KMS-11 (cell line): ENCODE measurements around the gene FZD2.

Experiments used
- H2AFZ ChIP-seq: fragments of 200-600 bp; sonication (generic); 2 replicates; pipeline ENCODE4 v1.6.1; 2016; ENCODE audit warnings: antibody characterized with exemption, mixed run types, low read depth
- H3K27ac ChIP-seq: fragments of 200-600 bp; sonication (generic); 2 replicates; pipeline ENCODE4 v1.6.1; 2016; ENCODE audit warnings: mild to moderate bottlenecking, mixed run types
- H3K27me3 ChIP-seq: fragments of 200-600 bp; sonication (generic); 2 replicates; pipeline ENCODE4 v1.6.1; 2017; ENCODE audit warnings: mild to moderate bottlenecking, low read depth, mixed run types, moderate library complexity; ENCODE audit not compliant: insufficient read depth
- H3K36me3 ChIP-seq: fragments of 200-600 bp; sonication (generic); 2 replicates; pipeline ENCODE4 v1.6.1; 2017; ENCODE audit warnings: mild to moderate bottlenecking, mixed run types; ENCODE audit not compliant: insufficient read depth
- H3K4me1 ChIP-seq: fragments of 200-600 bp; sonication (generic); 2 replicates; pipeline ENCODE4 v1.6.1; 2016; ENCODE audit warnings: mild to moderate bottlenecking, low read depth, mixed run types; ENCODE audit not compliant: poor library complexity, severe bottlenecking
- H3K4me2 ChIP-seq: fragments of 200-600 bp; sonication (generic); 2 replicates; pipeline ENCODE4 v1.7.0; 2016; ENCODE audit warnings: mild to moderate bottlenecking, mixed run types
- H3K4me3 ChIP-seq: fragments of 200-600 bp; sonication (generic); IDR thresholded peaks from 2 replicates; pipeline ENCODE4 v1.6.1; 2017; ENCODE audit warnings: low read depth, low read length, mixed read lengths; ENCODE audit not compliant: insufficient read depth
- H3K79me2 ChIP-seq: fragments of 200-600 bp; sonication (generic); 2 replicates; pipeline ENCODE4 v1.6.1; 2016; ENCODE audit warnings: low read depth, mixed run types; ENCODE audit not compliant: insufficient read depth
- H3K9ac ChIP-seq: fragments of 200-600 bp; sonication (generic); 2 replicates; pipeline ENCODE4 v1.6.1; 2016; ENCODE audit warnings: mild to moderate bottlenecking, mixed run types
- H4K20me1 ChIP-seq: fragments of 200-600 bp; sonication (generic); 2 replicates; pipeline ENCODE4 v1.6.1; 2016; ENCODE audit warnings: mild to moderate bottlenecking, mixed run types; ENCODE audit not compliant: insufficient read depth
- TF ChIP-seq, protein P1 (sequence below): fragments of 200-600 bp; sonication (generic); conservative IDR thresholded peaks from 2 replicates; pipeline ENCODE4 v1.6.1; 2017; ENCODE audit warnings: low read depth, mild to moderate bottlenecking, antibody characterized with exemption, low read length, moderate library complexity, mixed read lengths

FZD2 gene

GRCh38 chr17:44591206-44591605 is 33.9 kb downstream of the FZD2 start:
- H3K27ac ChIP-seq = no peak overlapping the region
- TF ChIP-seq, protein P1, sequence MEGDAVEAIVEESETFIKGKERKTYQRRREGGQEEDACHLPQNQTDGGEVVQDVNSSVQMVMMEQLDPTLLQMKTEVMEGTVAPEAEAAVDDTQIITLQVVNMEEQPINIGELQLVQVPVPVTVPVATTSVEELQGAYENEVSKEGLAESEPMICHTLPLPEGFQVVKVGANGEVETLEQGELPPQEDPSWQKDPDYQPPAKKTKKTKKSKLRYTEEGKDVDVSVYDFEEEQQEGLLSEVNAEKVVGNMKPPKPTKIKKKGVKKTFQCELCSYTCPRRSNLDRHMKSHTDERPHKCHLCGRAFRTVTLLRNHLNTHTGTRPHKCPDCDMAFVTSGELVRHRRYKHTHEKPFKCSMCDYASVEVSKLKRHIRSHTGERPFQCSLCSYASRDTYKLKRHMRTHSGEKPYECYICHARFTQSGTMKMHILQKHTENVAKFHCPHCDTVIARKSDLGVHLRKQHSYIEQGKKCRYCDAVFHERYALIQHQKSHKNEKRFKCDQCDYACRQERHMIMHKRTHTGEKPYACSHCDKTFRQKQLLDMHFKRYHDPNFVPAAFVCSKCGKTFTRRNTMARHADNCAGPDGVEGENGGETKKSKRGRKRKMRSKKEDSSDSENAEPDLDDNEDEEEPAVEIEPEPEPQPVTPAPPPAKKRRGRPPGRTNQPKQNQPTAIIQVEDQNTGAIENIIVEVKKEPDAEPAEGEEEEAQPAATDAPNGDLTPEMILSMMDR = no peak
- no peaks in the 10 kb centered on the region for H3K4me1 ChIP-seq
- no peaks in the 10 kb centered on the region for H3K79me2 ChIP-seq
- no peaks in the 10 kb centered on the region for H4K20me1 ChIP-seq
- no peak overlapping the region for H3K4me3 ChIP-seq
- H3K27me3 ChIP-seq = no peaks in the 10 kb centered on the region; the same call in 1 of the 2 replicates
- H3K4me2 ChIP-seq = no peak overlapping the region
- H3K36me3 ChIP-seq = no peaks in the 10 kb centered on the region
- H2AFZ ChIP-seq = no peak overlapping the region
- H3K9ac ChIP-seq = no peak overlapping the region

DNA sequence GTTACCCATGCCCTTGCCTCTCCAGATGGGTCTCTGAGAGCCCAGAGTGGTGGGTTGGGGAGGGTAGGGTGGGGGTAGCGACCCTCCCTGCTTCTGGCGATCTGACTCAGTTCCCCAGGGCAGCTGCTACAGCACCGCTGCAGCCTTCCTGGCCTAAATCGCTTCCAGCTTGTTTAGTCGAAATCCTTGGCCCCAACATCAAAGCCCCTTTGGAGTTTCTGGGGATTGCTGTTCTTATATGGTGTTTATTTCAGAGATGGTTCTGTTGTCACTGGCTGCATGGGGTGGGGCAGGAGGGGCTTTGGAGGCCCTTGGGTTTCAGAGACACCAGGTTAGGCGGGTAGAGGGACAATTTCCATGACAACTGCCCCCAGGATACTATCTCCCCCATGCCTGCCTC is 35.9 kb downstream of the FZD2 start:
- Histone ChIP-seq H3K4me1 (no peaks in the 10 kb centered on the region), H3K36me3 (no peaks in the 10 kb centered on the region), H3K79me2 (no peaks in the 10 kb centered on the region), H3K27ac (no peak overlapping the region), H2AFZ (no peak overlapping the region), H3K9ac (no peak overlapping the region), H3K4me3 (no peak overlapping the region), H3K27me3 (no peaks in the 10 kb centered on the region; the same call in 1 of the 2 replicates), H4K20me1 (no peaks in the 10 kb centered on the region), H3K4me2 (no peak overlapping the region)
- TF ChIP-seq, protein P1 = no peak

DNA sequence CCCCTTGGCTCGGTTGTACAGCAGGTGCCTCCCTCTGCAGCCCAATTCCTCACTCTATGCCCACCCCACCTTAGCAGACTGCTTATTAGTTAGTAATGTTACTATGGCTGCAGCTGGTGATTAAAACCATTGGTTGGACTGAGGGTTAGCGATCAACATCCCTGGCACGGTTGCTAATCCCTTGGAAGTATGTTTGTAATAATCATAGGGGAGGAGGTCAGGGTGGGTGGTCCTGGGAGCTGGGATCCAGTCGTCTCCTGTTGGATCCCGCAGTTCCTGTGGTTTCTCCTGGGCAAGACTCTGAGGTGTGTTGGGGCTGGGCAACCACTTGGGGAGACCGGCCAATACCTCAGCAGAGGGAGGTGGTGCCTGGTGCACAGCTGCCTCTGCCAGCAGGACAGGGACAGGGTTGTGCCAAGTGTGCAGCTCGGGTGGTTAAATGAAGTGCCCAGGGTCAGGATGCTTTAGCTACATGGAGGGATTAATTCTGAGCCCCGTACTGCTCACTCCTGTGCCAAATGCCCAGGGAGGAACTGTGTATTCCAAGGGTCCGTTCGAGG is 38.0 kb downstream of the FZD2 start:
- no peak overlapping the region for H3K9ac ChIP-seq
- H3K4me3 ChIP-seq = no peak overlapping the region
- TF ChIP-seq, protein P1 = no peak
- H3K27me3 ChIP-seq = no peaks in the 10 kb centered on the region; the same call in 1 of the 2 replicates
- H2AFZ ChIP-seq = no peak overlapping the region
- no peaks in the 10 kb centered on the region for H4K20me1 ChIP-seq
- no peaks in the 10 kb centered on the region for H3K79me2 ChIP-seq
- H3K36me3 ChIP-seq = no peaks in the 10 kb centered on the region
- H3K4me2 ChIP-seq = no peak overlapping the region
- no peak overlapping the region for H3K27ac ChIP-seq
- H3K4me1 ChIP-seq = no peaks in the 10 kb centered on the region

- H3K27me3 ChIP-seq = no peaks in the 10 kb centered on the region; the same call in 1 of the 2 replicates
- no peak overlapping the region for H3K4me2 ChIP-seq
- TF ChIP-seq, protein P1 = no peak
Measured at GRCh38 chr17:44598329-44598728, 41.0 kb downstream of the FZD2 start.

More at GRCh38 chr17:44598329-44598728, 41.0 kb downstream of the FZD2 start:
- Histone ChIP-seq H3K4me3 (no peak overlapping the region), H3K36me3 (no peaks in the 10 kb centered on the region), H2AFZ (no peak overlapping the region), H3K4me1 (no peaks in the 10 kb centered on the region), H3K79me2 (no peaks in the 10 kb centered on the region), H3K27ac (no peak overlapping the region), H3K9ac (no peak overlapping the region), H4K20me1 (no peaks in the 10 kb centered on the region)
